GM11168 (cell line): Measurements from ENCODE around the gene SLC27A2.

ENCODE experiments used
- in situ Hi-C: fragments of 300-500 bp; cut with MboI; formaldehyde crosslinking; loops from one replicate; pipeline ENCODE4 v1.12.0; 2022; ENCODE audit warnings: low sequenced_read_pairs; ENCODE audit not compliant: unreplicated experiment

The SLC27A2 gene

GRCh38 chr15:50259276-50259675 is 77.3 kb downstream of the SLC27A2 start:
- in situ Hi-C loops = no loop called here

GRCh38 chr15:50260969-50261496 is 79.0 kb downstream of the SLC27A2 start:
- in situ Hi-C loops = no loop called here

- in situ Hi-C loops = no loop called here
These were observed 80.0 kb downstream of the SLC27A2 start for GRCh38 chr15:50261981-50262380.

GRCh38 chr15:50262533-50262932 is 80.5 kb downstream of the SLC27A2 start:
- in situ Hi-C loops = no loop called here

- in situ Hi-C loops = no loop called here
These were observed 83.6 kb downstream of the SLC27A2 start, which contains the start of gene HDC for GRCh38 chr15:50265620-50266019. Gene HDC, minus strand, starts transcription at chr15:50265726. Its CDS starts 103 bp downstream, at chr15:50265623.

GRCh38 chr15:50267577-50267976 is 85.6 kb downstream of the SLC27A2 start:
- in situ Hi-C loops = no loop called here

GRCh38 chr15:50275091-50275490 is 93.1 kb downstream of the SLC27A2 start:
- in situ Hi-C loops = no loop called here

- in situ Hi-C loops = no loop called here
These were observed 93.9 kb downstream of the SLC27A2 start for GRCh38 chr15:50275908-50276307.

GRCh38 chr15:50277370-50277769 is 95.4 kb downstream of the SLC27A2 start:
- in situ Hi-C loops = no loop called here

GRCh38 chr15:50278496-50278895 is 96.5 kb downstream of the SLC27A2 start:
- in situ Hi-C loops = no loop called here

GRCh38 chr15:50280271-50280670 is 98.3 kb downstream of the SLC27A2 start:
- in situ Hi-C loops = no loop called here

- in situ Hi-C loops = no loop called here
These were observed 99.4 kb downstream of the SLC27A2 start for GRCh38 chr15:50281427-50281826.
